ENCODE measurements around the gene B3GNT7.
A peak's percentile ranks its signal among the peaks of the same experiment; 100 is the strongest.
"Not testable (repeated sequence)": the region's sequence is repeated elsewhere in the genome, so short reads cannot be mapped to it uniquely, and the experiment has no call there.

Gene B3GNT7

GRCh38 chr2:231404183-231404578 is 8.7 kb downstream of the B3GNT7 start:
- not testable (repeated sequence) for DNase-seq

GRCh38 chr2:231405601-231406367 is 10.3 kb downstream of the B3GNT7 start:
- DNase-seq, result not testable (repeated sequence)

- not testable (repeated sequence) for DNase-seq
Measured at GRCh38 chr2:231407686-231408085, 12.2 kb downstream of the B3GNT7 start.

- DNase-seq, result not testable (repeated sequence)
Measured at GRCh38 chr2:231408304-231408703, 12.8 kb downstream of the B3GNT7 start.

GRCh38 chr2:231409776-231410175 is 14.3 kb downstream of the B3GNT7 start:
- DNase-seq, result no peak

- no peak for DNase-seq
Measured at GRCh38 chr2:231410293-231411004, 14.9 kb downstream of the B3GNT7 start.

- DNase-seq, result no peak
Measured at GRCh38 chr2:231411237-231411636, 15.7 kb downstream of the B3GNT7 start.

- DNase-seq, result peak; percentile 13
Measured at GRCh38 chr2:231411831-231412617, 16.5 kb downstream of the B3GNT7 start.

- no peak for DNase-seq
Measured at GRCh38 chr2:231412618-231412963, 17.1 kb downstream of the B3GNT7 start.

- no peak for DNase-seq
Measured at GRCh38 chr2:231413456-231413855, 17.9 kb downstream of the B3GNT7 start.

- DNase-seq, result no peak
Measured at GRCh38 chr2:231413921-231414476, 18.5 kb downstream of the B3GNT7 start.

- DNase-seq, result no peak
Measured at GRCh38 chr2:231415029-231415428, 19.5 kb downstream of the B3GNT7 start.

GRCh38 chr2:231418820-231419640 is 23.5 kb downstream of the B3GNT7 start:
- no peak for DNase-seq

GRCh38 chr2:231421051-231421580 is 25.6 kb downstream of the B3GNT7 start:
- no peak for DNase-seq

GRCh38 chr2:231422056-231422455 is 26.5 kb downstream of the B3GNT7 start:
- no peak for DNase-seq

GRCh38 chr2:231423176-231423575 is 27.7 kb downstream of the B3GNT7 start:
- no peak for DNase-seq

GRCh38 chr2:231425291-231425810 is 29.8 kb downstream of the B3GNT7 start:
- no peak for DNase-seq

- no peak for DNase-seq
Measured at GRCh38 chr2:231425811-231426703, 30.5 kb downstream of the B3GNT7 start.

- DNase-seq, result no peak
Measured at GRCh38 chr2:231427116-231427515, 31.6 kb downstream of the B3GNT7 start.

- no peak for DNase-seq
Measured at GRCh38 chr2:231429152-231429551, 33.6 kb downstream of the B3GNT7 start.

GRCh38 chr2:231429901-231430300 is 34.4 kb downstream of the B3GNT7 start:
- DNase-seq, result no peak
